Gastroesophageal sphincter (tissue), 3 donors: Measurements from ENCODE around the gene CACNG1.

Experiments
- EP300 ChIP-seq: sonication (generic); formaldehyde crosslinking; IDR thresholded peaks from one replicate; pipeline ENCODE4 v1.6.1; 2017; ENCODE audit warnings: antibody characterized with exemption, mild to moderate bottlenecking
- POLR2A ChIP-seq, 2 donors: fragments of 450-650 bp; IDR thresholded peaks; one replicate each; pipeline ENCODE4 v1.6.1; 2017; ENCODE audit warnings: antibody characterized with exemption in 2 of 2, mild to moderate bottlenecking in 2 of 2, moderate library complexity in 1 of 2
- POLR2AphosphoS5 ChIP-seq: sonication (generic); formaldehyde crosslinking; IDR thresholded peaks from one replicate; pipeline ENCODE4 v1.6.1; 2017; ENCODE audit warnings: antibody characterized with exemption
- TF ChIP-seq, protein P1 (sequence below), 4 experiments: fragments of 200-600 bp in 2 of 4; fragments of 450-650 bp in 2 of 4; sonication (generic) in 1 of 4; IDR thresholded peaks; one replicate each; pipeline ENCODE4 v1.5.1; 2017 to 2019; ENCODE audit warnings: antibody characterized with exemption in 4 of 4, mild to moderate bottlenecking in 2 of 4, moderate library complexity in 2 of 4

DNA sequence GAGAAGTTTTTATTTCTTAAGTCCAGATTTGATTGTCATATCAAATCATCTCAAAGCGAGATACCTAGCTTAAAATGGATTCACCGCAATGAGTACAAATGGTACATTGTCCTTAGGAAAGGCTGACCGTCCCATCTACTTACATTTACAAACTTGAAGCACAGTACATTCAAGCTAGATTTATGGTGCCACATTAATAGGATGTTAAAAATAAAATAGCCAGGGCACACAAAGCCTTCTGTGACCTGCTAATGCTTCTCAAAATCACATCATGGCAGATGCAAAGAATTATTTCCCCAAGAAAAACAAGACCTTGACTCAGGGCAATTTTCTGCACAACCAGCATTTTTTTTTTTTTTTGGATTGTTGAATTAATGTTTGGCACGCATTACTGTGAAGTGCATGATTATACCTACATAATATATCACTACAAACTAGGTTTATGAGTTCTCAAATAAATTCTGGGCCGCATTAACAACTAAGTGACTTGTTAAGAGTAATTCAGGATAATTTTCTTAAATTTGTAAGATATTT, 25.3 kb downstream of the CACNG1 start:
- TF ChIP-seq, protein P1, sequence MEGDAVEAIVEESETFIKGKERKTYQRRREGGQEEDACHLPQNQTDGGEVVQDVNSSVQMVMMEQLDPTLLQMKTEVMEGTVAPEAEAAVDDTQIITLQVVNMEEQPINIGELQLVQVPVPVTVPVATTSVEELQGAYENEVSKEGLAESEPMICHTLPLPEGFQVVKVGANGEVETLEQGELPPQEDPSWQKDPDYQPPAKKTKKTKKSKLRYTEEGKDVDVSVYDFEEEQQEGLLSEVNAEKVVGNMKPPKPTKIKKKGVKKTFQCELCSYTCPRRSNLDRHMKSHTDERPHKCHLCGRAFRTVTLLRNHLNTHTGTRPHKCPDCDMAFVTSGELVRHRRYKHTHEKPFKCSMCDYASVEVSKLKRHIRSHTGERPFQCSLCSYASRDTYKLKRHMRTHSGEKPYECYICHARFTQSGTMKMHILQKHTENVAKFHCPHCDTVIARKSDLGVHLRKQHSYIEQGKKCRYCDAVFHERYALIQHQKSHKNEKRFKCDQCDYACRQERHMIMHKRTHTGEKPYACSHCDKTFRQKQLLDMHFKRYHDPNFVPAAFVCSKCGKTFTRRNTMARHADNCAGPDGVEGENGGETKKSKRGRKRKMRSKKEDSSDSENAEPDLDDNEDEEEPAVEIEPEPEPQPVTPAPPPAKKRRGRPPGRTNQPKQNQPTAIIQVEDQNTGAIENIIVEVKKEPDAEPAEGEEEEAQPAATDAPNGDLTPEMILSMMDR (IDR thresholded peaks at IDR 0.05) = no peak
- TF ChIP-seq EP300 (no peak), POLR2A (IDR thresholded peaks at IDR 0.05) (no peak), POLR2AphosphoS5 (no peak)
